ENCODE results near the gene GPR132.

GPR132 gene

GRCh38 chr14:105020815-105021655 lies 44.2 kb downstream of the GPR132 start, which contains the start of gene CDCA4:
Gene CDCA4, minus strand, starts transcription at chr14:105021083. Its CDS starts 9,154 bp downstream, at chr14:105011929.
- peak; percentile 96 to 99 (median 97) for DNase-seq (ENCODE audit: low read depth in 3 of 3)

DNA sequence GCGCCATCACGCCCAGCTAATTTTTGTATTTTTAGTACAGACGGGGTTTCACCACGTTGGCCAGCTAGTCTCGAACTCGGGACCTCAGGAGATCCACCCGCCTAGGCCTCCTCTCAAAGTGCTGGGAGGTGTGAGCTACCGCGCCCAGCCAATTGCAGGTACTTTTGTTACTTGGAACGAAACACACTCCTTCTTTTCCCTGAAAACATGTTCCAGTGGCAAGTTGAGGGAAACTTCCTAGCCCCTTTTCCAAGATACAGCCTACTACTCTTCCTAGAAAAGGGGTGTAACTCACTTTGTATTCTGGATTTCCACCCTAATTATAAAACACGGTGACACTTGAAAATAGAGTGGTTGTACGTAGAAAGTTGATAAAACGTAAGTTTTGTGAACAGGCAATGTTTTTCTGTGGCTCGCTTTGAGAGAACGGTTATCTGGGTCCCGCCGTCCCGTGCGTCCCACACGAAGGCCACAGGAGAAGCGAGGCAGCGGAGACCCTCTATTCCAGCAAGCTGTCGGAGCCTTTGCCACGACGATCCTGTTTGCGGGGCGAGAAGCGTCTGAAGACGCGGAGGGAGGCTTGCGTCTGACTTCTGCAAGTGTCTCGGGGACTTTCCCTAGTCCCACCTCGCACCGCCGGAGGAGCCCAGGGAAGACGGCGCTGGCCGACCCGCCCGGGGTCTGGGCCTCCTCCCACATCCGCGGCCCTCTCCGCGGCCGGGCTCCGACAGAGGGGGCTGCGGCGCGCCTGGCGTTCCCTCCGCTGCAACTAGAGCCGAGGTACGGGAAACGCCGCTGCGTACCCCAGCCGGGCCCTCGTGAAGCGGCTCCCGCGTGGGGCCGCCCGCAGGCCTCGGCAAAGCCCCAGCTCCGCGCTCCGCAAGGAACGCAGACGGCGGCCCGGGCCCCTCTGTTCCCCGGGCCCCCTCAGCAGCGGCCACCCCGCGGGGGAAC lies 45.1 kb downstream of the GPR132 start:
- DNase-seq (ENCODE audit: low read depth in 3 of 3) = peak; percentile 28 to 48 (median 29)

- DNase-seq (ENCODE audit: low read depth in 3 of 3) = no peak
These were observed 46.8 kb downstream of the GPR132 start for GRCh38 chr14:105018414-105018813.

DNA sequence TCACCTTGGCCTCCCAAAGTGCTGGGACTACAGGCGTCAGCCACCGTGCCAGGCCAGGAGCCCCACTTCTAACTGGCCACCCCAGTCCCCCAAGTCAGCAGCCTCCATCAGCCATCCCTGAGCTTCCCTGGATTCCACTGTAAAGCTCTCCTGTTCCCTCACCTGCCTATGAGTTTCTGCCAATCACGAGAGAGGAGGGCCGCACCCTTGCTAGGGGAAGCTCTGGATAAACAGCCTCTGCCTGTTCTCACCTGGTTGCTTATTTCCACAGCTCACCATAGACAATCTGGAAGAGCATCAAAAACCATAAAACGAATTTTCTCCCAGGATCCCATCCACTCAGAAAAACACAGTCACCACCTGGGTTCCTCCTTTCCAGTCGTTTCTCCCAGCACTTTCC lies 49.3 kb downstream of the GPR132 start:
- DNase-seq (ENCODE audit: low read depth in 3 of 3) = no peak

GRCh38 chr14:105015242-105015641 lies 50.0 kb downstream of the GPR132 start:
- DNase-seq (ENCODE audit: low read depth in 3 of 3) = no peak

DNA sequence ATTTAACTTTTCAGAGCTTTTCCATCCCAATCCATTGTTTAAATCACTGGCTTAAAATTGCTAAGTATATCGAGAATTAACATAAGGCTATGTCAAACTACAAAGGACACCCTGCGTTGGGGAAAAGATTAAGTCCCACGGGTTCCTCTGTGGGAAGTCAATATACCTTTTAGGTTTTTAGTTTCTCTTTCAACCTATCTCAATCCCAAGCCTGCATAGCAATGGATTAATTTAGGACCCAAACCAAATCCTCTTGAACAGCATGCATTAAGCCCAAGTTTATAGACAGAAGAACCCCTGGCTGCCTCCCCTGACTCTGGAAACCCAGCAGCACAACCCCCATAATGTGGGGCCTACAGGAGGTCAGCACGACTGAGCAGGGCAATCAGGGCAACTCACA lies 50.6 kb downstream of the GPR132 start:
- DNase-seq (ENCODE audit: low read depth in 3 of 3) = no peak

DNA sequence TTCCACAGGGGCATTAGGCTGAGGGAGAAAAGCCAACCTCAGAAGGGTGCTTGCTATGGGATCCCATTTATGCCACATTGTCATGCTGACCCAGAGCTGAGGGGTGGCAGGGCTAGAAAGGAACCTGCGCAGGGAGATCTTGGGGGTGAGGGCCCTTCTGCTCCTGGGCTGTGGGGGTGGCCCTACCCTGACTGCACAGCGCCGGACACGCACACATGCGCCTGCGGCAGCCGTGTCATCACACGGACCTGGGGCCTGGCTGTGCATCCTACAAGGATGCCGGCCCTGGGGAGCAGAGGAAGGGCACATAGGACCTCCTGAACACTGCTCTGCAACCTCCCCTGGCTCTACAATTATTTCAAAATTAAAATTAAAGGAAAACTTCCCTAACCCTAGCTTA lies 51.2 kb downstream of the GPR132 start:
- DNase-seq (ENCODE audit: low read depth in 3 of 3) = no peak

DNA sequence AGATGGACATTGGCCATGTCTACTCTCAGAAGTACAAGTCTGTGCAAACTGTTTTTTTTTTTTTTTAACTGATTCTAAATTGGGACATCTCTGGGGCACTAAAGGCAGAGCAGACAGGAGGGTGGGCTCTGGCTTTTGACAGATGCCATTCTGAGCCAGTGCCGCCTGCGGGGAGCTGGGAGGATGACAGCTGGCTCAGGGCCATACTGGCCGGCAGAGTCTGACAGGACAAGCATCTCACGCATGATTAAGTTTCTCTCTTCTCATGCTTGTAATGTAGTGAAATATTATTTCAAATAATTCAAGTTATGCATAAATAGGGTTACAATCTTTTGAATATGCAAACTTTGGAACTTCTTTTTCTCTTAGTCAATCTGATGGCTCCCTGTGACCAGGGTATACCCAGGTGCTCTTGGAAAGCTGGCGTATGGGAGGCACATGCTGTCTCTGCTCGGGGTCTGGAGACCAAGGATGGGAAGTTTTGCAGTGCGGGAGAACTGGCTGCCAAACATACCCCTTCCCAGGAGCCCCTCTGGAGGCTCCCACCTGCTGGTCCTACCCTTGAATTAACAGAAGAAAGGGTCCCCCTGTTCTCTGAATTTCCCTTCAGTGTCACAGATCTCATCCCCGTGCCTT lies 52.0 kb downstream of the GPR132 start:
- DNase-seq (ENCODE audit: low read depth in 3 of 3) = no peak

DNA sequence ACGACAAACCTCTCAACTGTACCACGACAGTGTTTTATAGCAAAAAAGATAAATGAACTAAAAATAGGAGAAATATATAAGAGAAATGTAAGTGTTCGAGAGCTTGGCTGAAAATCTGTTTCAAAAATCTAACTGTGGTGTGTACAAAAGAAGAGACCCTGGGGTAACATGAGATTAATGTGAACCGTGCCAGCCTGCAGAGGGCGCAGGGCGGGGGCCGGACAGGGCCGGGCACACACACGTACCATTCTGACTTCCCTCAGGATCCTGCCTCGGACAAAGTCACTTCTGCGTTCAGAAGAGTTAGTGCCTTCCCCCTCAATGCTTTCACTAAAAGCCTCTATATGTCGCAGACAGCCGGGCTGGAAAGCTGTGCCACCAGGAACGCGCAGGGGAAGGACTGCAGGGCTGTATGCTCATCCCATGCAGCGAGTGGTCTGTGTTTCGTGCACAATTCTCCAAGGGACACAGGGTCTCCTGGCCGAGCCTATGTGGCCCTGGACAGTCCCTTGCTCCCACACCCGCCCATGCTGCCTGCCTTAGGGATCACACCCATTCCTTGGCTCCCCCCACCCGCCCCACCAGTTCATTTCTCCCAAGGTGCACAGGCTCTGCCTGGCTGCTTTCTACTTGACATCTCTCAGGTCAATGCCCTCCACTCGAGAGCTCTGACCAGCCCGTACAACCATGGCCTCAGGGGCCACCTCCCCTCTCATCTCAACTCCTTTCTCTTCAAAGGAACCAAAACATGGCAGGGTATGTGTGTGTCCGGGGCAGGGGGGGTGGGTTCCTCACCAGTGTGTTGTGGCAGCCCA lies 52.9 kb downstream of the GPR132 start:
- DNase-seq (ENCODE audit: low read depth in 3 of 3) = no peak

GRCh38 chr14:105011312-105011990 lies 53.8 kb downstream of the GPR132 start:
- no peak for DNase-seq (ENCODE audit: low read depth in 3 of 3)

DNA sequence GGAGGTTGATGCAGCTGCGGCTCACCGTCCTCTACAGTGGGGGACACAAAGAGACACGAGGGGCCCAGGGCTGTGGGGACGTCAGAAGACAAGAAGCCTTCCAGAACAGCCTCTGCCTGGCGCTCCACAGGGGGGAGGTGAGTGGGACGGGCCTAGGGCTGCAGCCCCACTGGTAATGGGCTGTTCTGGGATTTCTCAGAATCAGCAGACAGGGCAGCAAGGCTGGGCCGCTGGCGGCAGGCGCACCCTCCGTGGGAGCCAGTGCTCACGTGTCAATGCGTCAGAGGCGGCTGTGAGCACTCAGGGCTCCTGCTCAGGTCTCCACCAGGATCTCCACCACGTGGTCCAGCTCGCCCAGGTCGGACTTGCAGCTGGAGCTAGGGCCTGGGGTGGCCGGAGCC lies 54.3 kb downstream of the GPR132 start:
- no peak for DNase-seq (ENCODE audit: low read depth in 3 of 3)

GRCh38 chr14:105010106-105010505 lies 55.1 kb downstream of the GPR132 start:
- DNase-seq (ENCODE audit: low read depth in 3 of 3) = no peak

DNA sequence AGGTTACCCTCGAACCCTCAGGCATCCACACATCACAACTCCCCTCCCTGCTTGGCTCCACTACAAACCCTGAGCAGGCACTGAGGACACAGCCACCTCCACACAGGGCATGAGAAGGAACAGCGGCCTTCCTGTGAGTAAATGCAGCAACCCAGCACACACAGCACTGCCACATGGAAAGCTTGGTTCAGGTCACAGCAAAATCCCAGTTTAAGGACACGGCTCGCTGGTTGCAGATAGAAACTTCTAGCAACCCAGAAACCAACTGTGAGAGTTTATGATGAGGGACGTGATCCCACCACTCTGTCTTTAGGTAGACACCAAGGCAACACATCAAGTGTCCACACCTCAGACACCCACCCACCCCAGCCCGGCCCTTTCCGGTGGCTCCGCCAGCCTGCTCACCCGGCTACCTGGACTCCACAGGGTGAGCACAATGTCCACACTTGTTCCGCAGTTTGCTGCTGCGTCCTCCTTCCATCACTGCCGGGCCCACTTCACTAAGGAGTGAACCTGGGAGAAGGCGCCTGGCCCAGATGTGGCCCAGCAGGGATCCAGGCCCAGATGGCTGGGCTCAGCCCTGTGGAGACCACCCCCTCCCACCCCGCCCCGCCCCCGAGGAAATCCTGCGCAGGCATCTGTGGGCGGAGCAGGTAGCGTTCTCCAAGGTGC lies 57.5 kb downstream of the GPR132 start:
- DNase-seq (ENCODE audit: low read depth in 3 of 3) = no peak

DNA sequence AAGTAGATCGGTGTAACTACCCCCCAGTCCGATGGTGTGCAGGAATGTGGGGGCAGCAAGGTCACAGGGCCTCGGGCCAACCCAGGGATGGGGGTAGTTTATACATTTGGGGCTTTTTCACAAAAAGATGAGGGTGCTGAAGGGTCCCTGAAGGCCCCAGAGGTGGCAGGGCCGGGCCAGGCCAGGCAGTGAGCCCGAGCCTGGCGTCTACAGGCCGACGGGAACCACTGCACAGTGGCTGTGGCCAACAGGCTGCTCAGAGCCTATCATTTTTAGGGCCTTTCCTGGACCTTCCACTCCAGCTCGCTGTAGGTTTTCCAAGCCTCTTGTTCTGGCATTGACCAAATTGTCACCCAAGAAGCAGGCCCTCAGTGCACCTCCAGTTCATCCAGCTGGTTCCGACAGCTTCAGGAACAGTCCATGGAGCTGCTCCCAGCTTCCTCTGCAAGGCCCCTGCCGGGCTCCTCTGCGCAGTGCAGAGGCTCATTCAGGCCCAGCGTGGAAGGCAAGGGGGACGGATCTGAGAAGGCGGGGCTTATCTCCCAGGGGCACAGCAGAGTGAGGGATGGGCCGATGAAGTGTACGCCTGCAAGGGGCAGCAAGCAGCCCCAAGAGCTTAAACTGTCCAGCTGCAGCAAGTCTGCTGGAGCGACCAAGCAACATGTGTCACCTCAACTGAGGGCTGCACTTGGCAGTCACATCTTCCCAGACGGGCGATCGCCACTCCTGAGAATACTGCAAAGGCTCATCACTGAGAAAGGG lies 58.2 kb downstream of the GPR132 start:
- DNase-seq (ENCODE audit: low read depth in 3 of 3) = no peak

GRCh38 chr14:105005929-105006830 lies 59.0 kb downstream of the GPR132 start:
- no peak for DNase-seq (ENCODE audit: low read depth in 3 of 3)

- DNase-seq (ENCODE audit: low read depth in 3 of 3) = no peak
These were observed 59.8 kb downstream of the GPR132 start for GRCh38 chr14:105005329-105005928.
